Fibroblast of mammary gland (primary cell): Measurements from ENCODE around the gene NID1.

Source experiments
- DNase-seq: peaks from one replicate; pipeline ENCODE4 v3.0.0-alpha.2; 2010; ENCODE audit warnings: low read depth
- H3K4me3 ChIP-seq: 2 replicates; pipeline ENCODE4 v1.5.1; 2011; ENCODE audit warnings: low read depth, mild to moderate bottlenecking, low read length, moderate library complexity; ENCODE audit not compliant: control insufficient read depth
- TF ChIP-seq, protein P1 (sequence below): conservative IDR thresholded peaks from 2 replicates; pipeline ENCODE4 v1.5.1; 2011; ENCODE audit warnings: low read depth, low read length, inconsistent platforms; ENCODE audit not compliant: control insufficient read depth, insufficient read depth

The NID1 gene

GRCh38 chr1:236110137-236110536, 45.2 kb upstream of the NID1 start:
- DNase-seq, result no peak

GRCh38 chr1:236108027-236108648, 43.2 kb upstream of the NID1 start:
- H3K4me3 ChIP-seq, result no peak overlapping the region
- DNase-seq, result peak; percentile 24
- TF ChIP-seq, protein P1, sequence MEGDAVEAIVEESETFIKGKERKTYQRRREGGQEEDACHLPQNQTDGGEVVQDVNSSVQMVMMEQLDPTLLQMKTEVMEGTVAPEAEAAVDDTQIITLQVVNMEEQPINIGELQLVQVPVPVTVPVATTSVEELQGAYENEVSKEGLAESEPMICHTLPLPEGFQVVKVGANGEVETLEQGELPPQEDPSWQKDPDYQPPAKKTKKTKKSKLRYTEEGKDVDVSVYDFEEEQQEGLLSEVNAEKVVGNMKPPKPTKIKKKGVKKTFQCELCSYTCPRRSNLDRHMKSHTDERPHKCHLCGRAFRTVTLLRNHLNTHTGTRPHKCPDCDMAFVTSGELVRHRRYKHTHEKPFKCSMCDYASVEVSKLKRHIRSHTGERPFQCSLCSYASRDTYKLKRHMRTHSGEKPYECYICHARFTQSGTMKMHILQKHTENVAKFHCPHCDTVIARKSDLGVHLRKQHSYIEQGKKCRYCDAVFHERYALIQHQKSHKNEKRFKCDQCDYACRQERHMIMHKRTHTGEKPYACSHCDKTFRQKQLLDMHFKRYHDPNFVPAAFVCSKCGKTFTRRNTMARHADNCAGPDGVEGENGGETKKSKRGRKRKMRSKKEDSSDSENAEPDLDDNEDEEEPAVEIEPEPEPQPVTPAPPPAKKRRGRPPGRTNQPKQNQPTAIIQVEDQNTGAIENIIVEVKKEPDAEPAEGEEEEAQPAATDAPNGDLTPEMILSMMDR, result no peak

More at GRCh38 chr1:236110137-236110536, 45.2 kb upstream of the NID1 start:
- H3K4me3 ChIP-seq, result no peak overlapping the region
- TF ChIP-seq, protein P1, result no peak

- H3K4me3 ChIP-seq, result no peak overlapping the region
- TF ChIP-seq, protein P1, result no peak
- DNase-seq, result no peak
Measured at GRCh38 chr1:236107121-236107907, 42.4 kb upstream of the NID1 start.

- H3K4me3 ChIP-seq, result no peak overlapping the region
- peak; percentile 66 for DNase-seq
- TF ChIP-seq, protein P1, result peak; percentile 82
Measured at GRCh38 chr1:236103646-236104218, 38.8 kb upstream of the NID1 start.

DNA sequence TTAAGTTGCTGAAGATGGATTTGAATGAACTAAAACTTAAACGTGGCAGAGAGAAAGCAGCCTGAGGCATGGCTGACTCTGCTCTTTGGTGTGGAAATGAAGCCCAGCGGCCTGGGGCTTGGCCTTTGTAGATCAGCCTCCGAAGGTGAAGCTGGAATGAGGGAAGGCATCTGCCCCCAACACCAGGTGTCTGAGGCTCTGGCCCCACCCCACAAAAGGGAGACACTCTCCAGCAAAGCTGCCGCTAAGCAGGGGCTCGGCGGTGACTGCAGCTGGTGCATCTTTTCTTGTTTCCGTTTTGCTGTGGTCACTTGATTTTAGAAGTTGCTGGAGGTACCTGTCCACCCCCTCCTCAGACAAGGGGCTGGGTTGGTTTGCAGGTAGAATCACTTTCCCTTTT, 38.2 kb upstream of the NID1 start:
- no peak overlapping the region for H3K4me3 ChIP-seq
- TF ChIP-seq, protein P1, result no peak

GRCh38 chr1:236102611-236103010, 37.7 kb upstream of the NID1 start:
- no peak for DNase-seq
- no peak overlapping the region for H3K4me3 ChIP-seq
- TF ChIP-seq, protein P1, result no peak

More for the DNA sequence above, 38.2 kb upstream of the NID1 start:
- no peak for DNase-seq
